ENCODE results near the gene KCMF1.
A peak's percentile ranks its signal among the peaks of the same experiment; 100 is the strongest.

Gene KCMF1

GRCh38 chr2:85032621-85033020 lies 61.7 kb downstream of the KCMF1 start:
- DNase-seq, result no peak

GRCh38 chr2:85033388-85033787 lies 62.4 kb downstream of the KCMF1 start:
- DNase-seq, result no peak

GRCh38 chr2:85034158-85034557 lies 63.2 kb downstream of the KCMF1 start:
- DNase-seq, result no peak

DNA sequence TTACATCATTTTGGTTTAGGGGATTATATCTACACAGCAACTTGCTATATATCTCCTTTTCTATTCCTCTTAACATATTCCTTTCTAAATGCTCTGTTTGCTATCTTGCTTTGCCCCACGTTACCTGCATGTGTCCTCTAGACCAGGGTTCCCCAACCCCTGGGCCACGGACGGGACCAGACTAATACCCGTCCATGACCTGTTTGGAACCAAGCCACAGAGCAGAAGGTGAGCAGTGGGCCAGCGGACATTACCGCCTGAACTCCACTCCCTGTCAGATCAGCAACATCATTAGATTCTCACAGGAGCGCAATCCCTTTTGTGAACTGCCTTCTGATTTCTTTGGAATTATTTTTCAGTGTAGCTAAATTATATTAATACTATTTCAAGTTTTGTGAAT lies 66.7 kb downstream of the KCMF1 start:
- DNase-seq, result peak in 1 of 14 donors; percentile 34

GRCh38 chr2:85042330-85042729 lies 71.4 kb downstream of the KCMF1 start:
- DNase-seq, result no peak

- DNase-seq, result no peak
Observed at GRCh38 chr2:85048534-85048933, 77.6 kb downstream of the KCMF1 start.

DNA sequence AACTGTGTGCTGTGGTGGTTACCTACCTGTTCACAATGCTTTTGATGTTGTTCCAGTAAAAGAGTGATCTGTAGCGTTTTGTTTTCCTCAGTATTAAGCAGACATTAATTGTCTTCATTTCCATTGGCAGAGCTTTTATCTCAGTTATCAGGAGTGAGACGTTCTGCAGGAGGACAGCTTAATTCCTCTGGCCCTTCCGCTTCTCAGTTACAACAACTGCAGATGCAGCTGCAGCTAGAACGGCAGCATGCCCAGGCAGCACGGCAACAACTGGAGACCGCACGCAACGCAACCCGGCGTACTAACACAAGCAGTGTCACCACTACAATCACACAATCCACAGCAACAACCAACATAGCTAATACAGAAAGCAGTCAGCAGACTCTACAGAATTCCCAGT lies 78.3 kb downstream of the KCMF1 start:
- no peak for DNase-seq

DNA sequence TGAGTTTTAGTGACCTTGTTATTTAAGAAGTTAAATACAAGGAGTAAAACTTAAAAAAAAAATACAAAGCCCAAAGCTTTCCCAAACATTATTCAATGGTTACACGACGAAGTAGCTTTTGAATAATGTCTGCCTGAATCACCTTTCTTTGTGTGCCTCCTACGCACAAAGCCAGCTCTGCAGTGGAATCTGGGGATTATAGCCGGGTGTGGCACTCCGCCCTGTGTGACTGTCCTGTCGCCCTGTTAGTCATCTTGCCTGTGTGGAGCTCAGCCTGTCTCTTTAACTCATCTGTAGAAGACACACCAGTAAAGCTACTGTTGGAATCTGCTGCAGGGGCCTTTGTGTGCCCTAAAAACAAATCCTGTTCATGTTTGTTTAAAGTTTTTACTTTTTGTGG lies 82.8 kb downstream of the KCMF1 start:
- no peak for DNase-seq

DNA sequence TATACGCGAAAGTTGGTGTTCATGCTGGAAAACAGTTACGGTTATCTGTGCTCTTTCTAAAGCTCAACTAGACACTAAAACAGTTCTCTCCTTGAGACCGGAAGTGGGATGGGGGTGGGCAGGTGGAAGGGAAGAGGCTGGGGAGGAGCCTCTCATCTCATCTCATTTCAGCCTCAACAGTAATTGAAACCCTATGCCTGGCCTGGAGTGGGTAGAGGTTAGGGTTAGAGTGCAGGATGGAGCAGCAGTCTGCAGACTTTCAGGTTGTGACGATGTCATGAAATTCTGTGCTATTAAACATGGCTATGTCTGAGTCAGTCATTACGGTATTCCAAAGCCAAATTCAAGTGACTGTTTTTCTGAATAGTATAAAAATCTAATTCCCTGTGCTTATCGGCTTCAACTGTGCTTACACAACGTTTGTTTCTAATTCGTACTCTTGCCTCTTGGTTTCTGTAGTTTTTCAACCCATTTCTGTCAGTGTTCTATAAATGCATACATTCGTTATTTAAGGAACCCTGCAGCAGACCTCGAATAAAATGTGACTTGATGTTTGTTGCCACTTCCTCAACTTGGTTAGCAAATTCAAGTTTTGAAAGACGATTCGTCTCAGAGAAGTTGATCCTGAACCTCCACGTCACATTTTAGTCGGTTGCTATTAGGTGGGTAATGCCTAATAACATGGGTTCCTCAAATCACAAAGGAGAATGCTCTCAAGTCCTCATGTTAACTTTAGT lies 86.4 kb downstream of the KCMF1 start:
- DNase-seq, result no peak

- no peak for DNase-seq
Observed at GRCh38 chr2:85061896-85062295, 90.9 kb downstream of the KCMF1 start.

- DNase-seq, result no peak
Observed at GRCh38 chr2:85062565-85062964, 91.6 kb downstream of the KCMF1 start.

- DNase-seq, result no peak
Observed at GRCh38 chr2:85063981-85064599, 93.1 kb downstream of the KCMF1 start.

DNA sequence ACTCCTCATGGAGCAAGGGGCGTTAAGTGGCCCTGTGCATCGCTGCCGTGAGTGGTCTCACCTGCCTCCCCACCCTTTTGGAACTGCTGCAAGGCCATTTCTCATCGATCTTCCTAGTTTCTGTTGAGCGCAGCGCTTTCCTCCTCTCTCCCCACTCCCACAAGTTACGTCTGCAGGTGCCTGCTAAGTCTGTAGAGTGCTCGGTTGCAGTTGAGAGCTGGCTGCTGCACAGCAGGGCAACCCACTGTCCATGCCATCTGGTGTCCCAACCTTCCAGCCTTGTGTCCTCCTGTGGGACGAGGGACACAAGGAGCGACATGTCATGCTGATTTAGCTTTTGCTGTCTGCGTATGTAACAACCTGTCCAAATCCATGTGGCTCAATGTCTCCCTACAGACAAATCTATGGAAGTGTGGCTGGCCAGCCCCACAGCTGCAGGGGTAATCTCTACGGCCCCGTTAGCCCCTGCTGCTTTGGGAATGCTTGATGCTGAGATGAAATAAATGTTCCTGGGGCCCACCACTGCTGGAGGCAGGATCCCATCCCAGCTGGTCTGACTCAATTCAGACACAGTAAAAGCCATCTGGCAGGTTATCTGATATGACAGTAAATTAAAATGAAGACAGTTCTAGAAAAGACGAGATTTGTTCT lies 94.1 kb downstream of the KCMF1 start:
- no peak for DNase-seq

- DNase-seq, result peak in 1 of 14 donors; percentile 15
Observed at GRCh38 chr2:85066006-85066740, 95.2 kb downstream of the KCMF1 start.

DNA sequence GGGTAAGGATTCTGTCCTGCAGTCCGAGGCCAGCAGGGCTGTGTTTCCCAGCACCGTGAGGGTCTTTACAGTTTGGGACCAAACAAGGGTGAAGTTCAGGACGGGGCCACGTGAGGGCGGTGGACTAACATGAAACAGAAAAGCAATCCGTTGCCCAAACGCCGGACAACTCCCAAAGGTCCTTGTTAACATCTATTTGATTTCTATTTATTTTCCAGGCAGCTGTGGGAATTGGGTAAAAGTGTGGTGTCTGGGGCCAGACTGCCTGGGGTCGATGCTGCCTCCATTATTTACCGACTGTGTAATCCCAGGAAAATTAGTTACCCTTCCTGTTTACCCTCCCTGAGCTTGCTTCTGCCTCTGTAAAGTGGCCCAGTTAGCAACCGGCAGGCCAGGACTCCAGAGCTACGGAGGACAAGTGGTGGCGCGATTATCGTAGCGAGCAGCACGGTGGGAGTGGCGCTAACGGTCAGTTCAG lies 96.0 kb downstream of the KCMF1 start:
- peak in 9 of 14 donors; percentile 6 to 55 (median 33) for DNase-seq

GRCh38 chr2:85071096-85071495 lies 100.1 kb downstream of the KCMF1 start:
- DNase-seq, result no peak

DNA sequence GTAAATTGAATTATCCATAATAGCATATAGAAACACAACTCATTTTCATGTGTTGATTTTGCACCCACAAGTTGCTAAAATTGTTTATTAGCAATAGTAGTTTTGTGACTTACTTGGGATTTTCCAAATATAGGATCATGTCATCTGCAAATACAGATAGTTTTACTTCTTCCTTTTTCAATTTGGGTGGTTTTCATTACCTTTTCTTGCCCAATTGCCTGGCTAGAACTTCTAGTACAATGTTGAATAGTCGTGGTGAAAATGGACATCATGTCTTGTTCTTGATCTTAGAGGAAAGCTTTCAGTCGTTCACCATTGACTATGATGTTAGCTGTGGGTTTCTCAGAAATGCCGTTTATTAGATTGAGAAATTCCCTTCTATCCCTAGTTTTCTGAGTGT lies 102.1 kb downstream of the KCMF1 start:
- no peak for DNase-seq

GRCh38 chr2:85076618-85077274 lies 105.8 kb downstream of the KCMF1 start:
- DNase-seq, result no peak

DNA sequence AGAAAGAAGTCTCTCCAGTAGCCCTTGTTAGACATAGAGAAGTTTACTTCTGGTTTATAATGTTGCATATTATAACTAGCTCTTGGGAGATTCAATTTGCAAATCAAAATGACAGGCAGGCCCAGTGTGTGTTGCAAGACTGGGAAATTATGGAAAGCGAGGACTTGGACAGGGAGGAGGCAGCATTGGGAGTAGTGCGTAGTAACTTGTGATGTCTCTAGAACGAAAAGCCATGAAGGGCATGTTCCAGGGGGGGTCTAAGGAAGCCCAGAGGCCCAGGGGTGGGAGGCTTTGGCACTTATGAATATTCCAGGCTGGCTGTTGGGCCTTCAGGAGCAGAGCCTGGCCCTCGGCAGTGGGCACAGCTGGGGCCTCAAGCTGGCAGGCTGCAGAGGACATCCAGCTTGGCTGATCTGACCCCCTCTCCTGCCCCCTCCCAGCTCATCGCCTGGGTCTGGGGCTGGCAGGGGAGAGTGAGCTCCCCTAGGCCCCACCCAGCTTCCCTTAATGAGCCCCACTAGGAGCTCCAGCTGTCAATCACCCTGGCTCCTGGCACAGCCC lies 107.0 kb downstream of the KCMF1 start:
- DNase-seq, result no peak

- peak in 1 of 14 donors; percentile 1 for DNase-seq
Observed at GRCh38 chr2:85078536-85078935, 107.6 kb downstream of the KCMF1 start.

- no peak for DNase-seq
Observed at GRCh38 chr2:85083092-85083491, 112.1 kb downstream of the KCMF1 start.

GRCh38 chr2:85085563-85085962 lies 114.6 kb downstream of the KCMF1 start:
- no peak for DNase-seq
